Measurements from ENCODE around the gene FBXL19. TPM values are rescaled to one million over a fixed set of nuclear protein-coding genes. Genes with fewer than 3 reads are reported as not detected.
A peak's percentile ranks its signal among the peaks of the same experiment; 100 is the strongest.

The FBXL19 gene
- total RNA-seq, 1 donor from 2014 or later: 13.4 TPM

- ATAC-seq: no peak
- no peaks in the 10 kb centered on the region for H3K27me3 ChIP-seq
- peaks cover 18% of the 10 kb centered on the region for H3K4me1 ChIP-seq
- TF ChIP-seq CTCF (IDR thresholded peaks at IDR 0.05): no peak
- H3K9me3 ChIP-seq: no peaks in the 10 kb centered on the region
- H3K4me3 ChIP-seq: peak overlapping the region; percentile 93
- peak overlapping the region; percentile 91 for H3K27ac ChIP-seq
- intact Hi-C loops (cut with DNase I): no loop called here
- peaks cover 9% of the 10 kb centered on the region for H3K36me3 ChIP-seq
- DNase-seq: no peak
Observed at GRCh38 chr16:30876867-30877266, 46.5 kb upstream of the FBXL19 start.

GRCh38 chr16:30882429-30883310, 40.7 kb upstream of the FBXL19 start:
- no peaks in the 10 kb centered on the region for H3K9me3 ChIP-seq
- ATAC-seq (no peak), DNase-seq (no peak)
- H3K27me3 ChIP-seq: no peaks in the 10 kb centered on the region
- H3K4me1 ChIP-seq: no peaks in the 10 kb centered on the region
- H3K4me3 ChIP-seq: no peak overlapping the region
- intact Hi-C loops (cut with DNase I): no loop called here
- peaks cover 40% of the 10 kb centered on the region for H3K36me3 ChIP-seq
- no peak overlapping the region for H3K27ac ChIP-seq
- TF ChIP-seq CTCF (IDR thresholded peaks at IDR 0.05): no peak

- Histone ChIP-seq H3K27me3 (no peaks in the 10 kb centered on the region), H3K9me3 (no peaks in the 10 kb centered on the region), H3K36me3 (peaks cover 50% of the 10 kb centered on the region), H3K27ac (no peak overlapping the region), H3K4me3 (no peak overlapping the region), H3K4me1 (no peaks in the 10 kb centered on the region)
- intact Hi-C loops (cut with DNase I): no loop called here
- TF ChIP-seq CTCF (IDR thresholded peaks at IDR 0.05): no peak
- DNase-seq (no peak), ATAC-seq (no peak)
Observed at GRCh38 chr16:30884760-30885159, 38.6 kb upstream of the FBXL19 start.

GRCh38 chr16:30885196-30885595, 38.2 kb upstream of the FBXL19 start:
- Histone ChIP-seq H3K4me3 (no peak overlapping the region), H3K36me3 (peaks cover 54% of the 10 kb centered on the region), H3K4me1 (no peaks in the 10 kb centered on the region), H3K27me3 (no peaks in the 10 kb centered on the region), H3K27ac (no peak overlapping the region), H3K9me3 (no peaks in the 10 kb centered on the region)
- ATAC-seq (no peak), DNase-seq (no peak)
- TF ChIP-seq CTCF (IDR thresholded peaks at IDR 0.05): no peak
- intact Hi-C loops (cut with DNase I): no loop called here

GRCh38 chr16:30886145-30886544, 37.2 kb upstream of the FBXL19 start:
- Histone ChIP-seq H3K4me1 (no peaks in the 10 kb centered on the region), H3K27me3 (no peaks in the 10 kb centered on the region), H3K36me3 (peaks cover 59% of the 10 kb centered on the region), H3K4me3 (no peak overlapping the region), H3K9me3 (no peaks in the 10 kb centered on the region), H3K27ac (no peak overlapping the region)
- intact Hi-C loops (cut with DNase I): no loop called here
- TF ChIP-seq CTCF (IDR thresholded peaks at IDR 0.05): no peak
- DNase-seq (no peak), ATAC-seq (no peak)
